H1 (cell line): ENCODE measurements around the gene PLEKHH3. TPM values are rescaled to one million over a fixed set of nuclear protein-coding genes. Genes with fewer than 3 reads are reported as not detected.

Source experiments
- CTCF ChIA-PET: fragments of 300-600 bp; sonication (Branson Sonifier 250); formaldehyde crosslinking; loops from one replicate; lab custom pipeline; 2021; ENCODE audit not compliant: partially characterized antibody; lab: Charles Lee
- POLR2A ChIA-PET: fragments of 300-600 bp; sonication (Branson Sonifier 250); formaldehyde crosslinking; loops from one replicate; lab custom pipeline; 2021; ENCODE audit warnings: inconsistent platforms; ENCODE audit not compliant: partially characterized antibody; lab: Charles Lee
- DNase-seq, 2 experiments: peaks; one replicate each; pipeline versions ENCODE4 v3.0.0 to v3.0.0-alpha.2; 2010 to 2022; ENCODE audit warnings: low spot score in 2 of 2, low read depth in 1 of 2, mixed read lengths in 1 of 2
- FAIRE-seq: peaks from 2 replicates; lab custom pipeline; 2011; peaks lifted over from hg19 to GRCh38; lab: Jason Lieb, UNC
- H2AFZ ChIP-seq: 2 replicates; pipeline ENCODE4 v1.8.1; 2012; ENCODE audit warnings: low read length, inconsistent platforms
- H2AK5ac ChIP-seq: 2 replicates; pipeline ENCODE4 v1.6.1; 2013; ENCODE audit warnings: low read depth, low read length
- H2BK120ac ChIP-seq: replicated peaks from 2 replicates; pipeline ENCODE3; 2013; ENCODE audit warnings: low read depth, low read length, inconsistent platforms
- H2BK12ac ChIP-seq: 2 replicates; pipeline ENCODE4 v1.6.1; 2013; ENCODE audit warnings: low read depth, low read length
- H2BK15ac ChIP-seq: 2 replicates; pipeline ENCODE4 v1.6.1; 2013; ENCODE audit warnings: low read length
- H2BK20ac ChIP-seq: 2 replicates; pipeline ENCODE4 v1.6.1; 2013; ENCODE audit warnings: low read length
- H2BK5ac ChIP-seq: 2 replicates; pipeline ENCODE4 v1.6.1; 2013; ENCODE audit warnings: low read depth, low read length
- H3K14ac ChIP-seq: 2 replicates; pipeline ENCODE4 v1.6.1; 2013; ENCODE audit warnings: inconsistent platforms; ENCODE audit not compliant: insufficient read length
- H3K18ac ChIP-seq: 2 replicates; pipeline ENCODE4 v1.6.1; 2013; ENCODE audit warnings: low read length; ENCODE audit errors: extremely low read depth
- H3K23ac ChIP-seq: 2 replicates; pipeline ENCODE4 v1.6.1; 2013; ENCODE audit warnings: inconsistent platforms; ENCODE audit not compliant: insufficient read length
- H3K23me2 ChIP-seq: 2 replicates; pipeline ENCODE4 v1.6.1; 2013; ENCODE audit warnings: low read depth, low read length
- H3K27ac ChIP-seq: 2 replicates; pipeline ENCODE4 v1.6.1; 2011; ENCODE audit warnings: low read depth, low read length, inconsistent platforms
- H3K27me3 ChIP-seq, 4 experiments: replicated peaks in 1 of 4; 1 replicate in 1 of 4; 2 replicates in 3 of 4; pipeline versions ENCODE4 v1.6.1 to v1.8.1; 2011 to 2013; ENCODE audit warnings: low read length in 3 of 4, mild to moderate bottlenecking in 3 of 4, inconsistent platforms in 2 of 4, mixed read lengths in 2 of 4, moderate library complexity in 1 of 4; ENCODE audit not compliant: control insufficient read depth in 3 of 4, insufficient read depth in 3 of 4; ENCODE audit errors: extremely low read depth in 1 of 4
- H3K36me3 ChIP-seq, 4 experiments: 2 replicates each; pipeline versions ENCODE4 v1.6.1 to v1.8.1; 2011 to 2013; ENCODE audit warnings: mild to moderate bottlenecking in 4 of 4, low read length in 3 of 4, moderate library complexity in 2 of 4, control low read depth in 1 of 4, inconsistent platforms in 1 of 4; ENCODE audit not compliant: insufficient read depth in 4 of 4, control insufficient read depth in 2 of 4
- H3K4ac ChIP-seq: replicated peaks from 2 replicates; pipeline ENCODE3; 2013; ENCODE audit warnings: low read length, low read depth, mixed read lengths, inconsistent platforms; ENCODE audit not compliant: insufficient read length
- H3K4me1 ChIP-seq, 4 experiments: replicated peaks in 1 of 4; 1 replicate in 1 of 4; 2 replicates in 3 of 4; pipeline versions ENCODE4 v1.6.1 to v1.8.1; 2011 to 2013; ENCODE audit warnings: low read length in 3 of 4, inconsistent platforms in 2 of 4, mixed read lengths in 1 of 4; ENCODE audit not compliant: insufficient read depth in 4 of 4, control insufficient read depth in 3 of 4
- H3K4me2 ChIP-seq, 2 experiments: 2 replicates each; pipeline versions ENCODE4 v1.6.1 to v1.8.1; 2011 to 2013; ENCODE audit warnings: low read depth in 2 of 2, low read length in 2 of 2, control low read depth in 1 of 2, inconsistent platforms in 1 of 2, mild to moderate bottlenecking in 1 of 2; ENCODE audit not compliant: insufficient read depth in 1 of 2
- H3K4me3 ChIP-seq, 4 experiments: fragments of 200-600, 300-600 bp in 1 of 4; sonication (generic), shearing (Covaris generic), sonication (Bioruptor Twin) in 1 of 4; 2 replicates each; pipeline versions ENCODE4 v1.5.1 to v1.8.1; 2011 to 2016; ENCODE audit warnings: low read length in 4 of 4, low read depth in 3 of 4, control low read depth in 2 of 4, inconsistent platforms in 2 of 4, mild to moderate bottlenecking in 2 of 4, mixed read lengths in 1 of 4, moderate library complexity in 1 of 4; ENCODE audit not compliant: insufficient read depth in 2 of 4; ENCODE audit errors: extremely low read depth in 1 of 4
- H3K56ac ChIP-seq: replicated peaks from 2 replicates; pipeline ENCODE3; 2013; ENCODE audit warnings: low read depth, mild to moderate bottlenecking, mixed read lengths, low read length, inconsistent platforms; ENCODE audit not compliant: insufficient read length
- H3K79me1 ChIP-seq: 2 replicates; pipeline ENCODE4 v1.6.1; 2013; ENCODE audit warnings: low read depth, low read length, control low read depth
- H3K79me2 ChIP-seq, 2 experiments: 2 replicates each; pipeline versions ENCODE4 v1.6.1 to v1.8.1; 2012 to 2013; ENCODE audit warnings: low read length in 2 of 2, mild to moderate bottlenecking in 2 of 2, inconsistent platforms in 1 of 2; ENCODE audit not compliant: insufficient read depth in 2 of 2, control insufficient read depth in 1 of 2
- H3K9ac ChIP-seq, 4 experiments: replicated peaks in 1 of 4; 1 replicate in 1 of 4; 2 replicates in 3 of 4; pipeline versions ENCODE4 v1.6.1 to v1.8.1; 2011 to 2013; ENCODE audit warnings: low read depth in 3 of 4, low read length in 3 of 4, control low read depth in 2 of 4, mild to moderate bottlenecking in 2 of 4, moderate library complexity in 2 of 4, inconsistent platforms in 1 of 4; ENCODE audit errors: extremely low read depth in 1 of 4
- H3K9me3 ChIP-seq, 2 experiments: 2 replicates each; pipeline versions ENCODE4 v1.6.1 to v1.8.1; 2012 to 2013; ENCODE audit warnings: mild to moderate bottlenecking in 2 of 2, moderate library complexity in 2 of 2, control low read depth in 1 of 2, inconsistent platforms in 1 of 2, low read depth in 1 of 2, low read length in 1 of 2, mixed read lengths in 1 of 2; ENCODE audit not compliant: insufficient read depth in 2 of 2
- H4K20me1 ChIP-seq, 2 experiments: replicated peaks in 1 of 2; 2 replicates each; pipeline versions ENCODE3 to v1.8.1; 2011 to 2013; ENCODE audit warnings: inconsistent platforms in 2 of 2, low read length in 2 of 2, mild to moderate bottlenecking in 1 of 2; ENCODE audit not compliant: insufficient read depth in 2 of 2, control insufficient read depth in 1 of 2
- H4K5ac ChIP-seq: 2 replicates; pipeline ENCODE4 v1.6.1; 2013; ENCODE audit warnings: low read length, low read depth, mixed read lengths, inconsistent platforms; ENCODE audit not compliant: insufficient read length
- H4K8ac ChIP-seq: 2 replicates; pipeline ENCODE4 v1.8.0; 2013; ENCODE audit warnings: mild to moderate bottlenecking, moderate library complexity, low read length, inconsistent platforms; ENCODE audit not compliant: insufficient read depth; ENCODE audit errors: extremely low read depth
- H4K91ac ChIP-seq: replicated peaks from 2 replicates; pipeline ENCODE3; 2013; ENCODE audit warnings: low read length, mixed read lengths, inconsistent platforms; ENCODE audit not compliant: insufficient read length
- ASH2L ChIP-seq: fragments of 200-600, 300-600 bp; sonication (generic); IDR thresholded peaks from one replicate; pipeline ENCODE4 v1.7.1; 2017; ENCODE audit warnings: low read length
- BCL11A ChIP-seq, 2 experiments: IDR thresholded peaks; one replicate each; pipeline ENCODE4 v1.6.1; 2011; ENCODE audit warnings: low read depth in 2 of 2, low read length in 2 of 2, mild to moderate bottlenecking in 2 of 2
- BRCA1 ChIP-seq: IDR thresholded peaks from 2 replicates; pipeline ENCODE4 v1.6.1; 2012; ENCODE audit warnings: low read depth, low read length, improper control_type of control experiment
- CBX8 ChIP-seq: fragments of 300-800, 300-1000 bp; sonication (generic); IDR thresholded peaks from 2 replicates; pipeline ENCODE4 v1.7.1; 2016; ENCODE audit warnings: low read depth, low read length, borderline replicate concordance
- CHD2 ChIP-seq: IDR thresholded peaks from 2 replicates; pipeline ENCODE4 v1.6.1; 2012; ENCODE audit warnings: low read length, improper control_type of control experiment
- CTBP2 ChIP-seq: IDR thresholded peaks from 2 replicates; pipeline ENCODE4 v1.7.0; 2011; ENCODE audit warnings: borderline replicate concordance, mild to moderate bottlenecking, moderate library complexity, mixed read lengths, low read length; ENCODE audit not compliant: insufficient read depth, insufficient read length
- HDAC2 ChIP-seq, 2 experiments: fragments of 300-600 bp in 1 of 2; sonication (generic) in 1 of 2; IDR thresholded peaks; 2 replicates each; pipeline ENCODE4 v1.6.1; 2011 to 2012; ENCODE audit warnings: low read depth in 2 of 2, low read length in 2 of 2, mild to moderate bottlenecking in 2 of 2, moderate library complexity in 2 of 2, borderline replicate concordance in 1 of 2, inconsistent platforms in 1 of 2
- KDM1A ChIP-seq: fragments of 200-600, 300-600 bp; sonication (generic); IDR thresholded peaks from 2 replicates; pipeline ENCODE4 v1.7.1; 2016; ENCODE audit warnings: mild to moderate bottlenecking, low read length, borderline replicate concordance
- POLR2A ChIP-seq, 2 experiments: IDR thresholded peaks; 1 replicate in 1 of 2; 2 replicates in 1 of 2; pipeline ENCODE4 v1.6.1; 2011; ENCODE audit warnings: low read depth in 2 of 2, low read length in 2 of 2, mild to moderate bottlenecking in 2 of 2; ENCODE audit errors: control extremely low read depth in 1 of 2
- POU5F1 ChIP-seq: IDR thresholded peaks from 2 replicates; pipeline ENCODE4 v1.6.1; 2011; ENCODE audit warnings: low read depth, mild to moderate bottlenecking, low read length, moderate library complexity
- SP4 ChIP-seq: IDR thresholded peaks from 2 replicates; pipeline ENCODE4 v1.6.1; 2012; ENCODE audit warnings: low read length, inconsistent platforms
- TCF12 ChIP-seq: IDR thresholded peaks from 2 replicates; pipeline ENCODE4 v1.6.1; 2011; ENCODE audit warnings: low read depth, mild to moderate bottlenecking, low read length
- WGBS, 2 experiments: shearing (Covaris generic) in 1 of 2; methylation state at CpG; one replicate each; pipeline versions ENCODE4 v1.1.6 to v1.1.7; 2013 to 2015; ENCODE audit warnings: low lambda C conversion rate in 2 of 2, mixed read lengths in 2 of 2, inconsistent platforms in 1 of 2, low coverage in 1 of 2, missing lambda C conversion rate in 1 of 2; ENCODE audit not compliant: insufficient replicate concordance in 2 of 2, insufficient coverage in 1 of 2, insufficient read length in 1 of 2; ENCODE audit errors: extremely low coverage in 1 of 2, missing lambda C conversion rate in 1 of 2; 5-methylcytosine and 5-hydroxymethylcytosine counted together
- polyA plus RNA-seq, 7 experiments: library from polyadenylated mRNA; depleted of rRNA in 3 of 7; stranded (reverse) in 5 of 7; unstranded in 2 of 7; fragments of >200 nt in 5 of 7; fragments of 200-250 nt in 2 of 7; gene quantifications; 1 replicate in 5 of 7; 2 replicates in 1 of 7; 4 replicates in 1 of 7; pipeline versions ENCODE4 v1.2.1 to v1.2.3, GENCODE V29; 2011 to 2013; ENCODE audit warnings: missing spikeins in 2 of 7, mixed read lengths in 2 of 7
- total RNA-seq: library from RNA; stranded (reverse); fragmentation: NEBNext Ultra II Directional; extraction: Animal tissue kit (Norgen Biotek cat#: 25700); gene quantifications from 2 replicates; pipeline ENCODE4 v1.2.1, GENCODE V29; 2021

The PLEKHH3 gene
- total and polyA plus RNA-seq, 2 of the 8 experiments (the other 6 are each of a cell fraction or from before 2014, with no cell fraction given), result 11.1 to 13.5 TPM

DNA sequence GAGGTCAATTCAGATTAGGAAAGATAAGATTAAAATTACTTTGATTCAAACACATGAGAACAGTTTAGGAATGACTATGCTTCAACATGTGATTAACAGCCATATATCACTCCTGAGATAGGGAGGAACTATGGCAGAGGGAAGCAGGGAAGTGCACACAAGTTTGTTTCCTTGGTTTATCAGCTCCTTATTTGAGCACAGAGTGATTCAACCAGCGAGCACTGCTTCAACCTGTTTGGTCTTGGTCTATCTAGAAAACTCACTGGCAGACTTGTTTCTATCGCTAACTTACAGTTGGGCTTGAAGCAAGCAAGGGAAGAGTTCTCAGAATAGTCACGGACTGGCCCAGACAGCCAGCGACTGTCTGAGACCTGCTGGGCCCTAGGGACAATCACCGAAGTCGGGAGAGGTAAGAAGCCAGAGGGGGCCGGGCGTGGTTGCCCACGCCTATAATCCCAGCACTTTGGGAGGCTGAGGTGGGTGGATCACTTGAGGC, 43.8 kb downstream of the PLEKHH3 start:
- no peak overlapping the region for H2BK12ac ChIP-seq
- H3K4ac ChIP-seq, result no peak overlapping the region
- H3K36me3 ChIP-seq, result no peaks in the 10 kb centered on the region
- no peak overlapping the region for H2AK5ac ChIP-seq
- H3K79me2 ChIP-seq, result no peaks in the 10 kb centered on the region
- TF ChIP-seq POU5F1, result no peak
- TF ChIP-seq KDM1A, result no peak
- no peak for TF ChIP-seq BCL11A (IDR thresholded peaks at IDR 0.05; ENCODE audit: low read depth in 2 of 2, low read length in 2 of 2)
- TF ChIP-seq SP4, result no peak
- TF ChIP-seq CBX8, result no peak
- no peak for TF ChIP-seq TCF12
- TF ChIP-seq ASH2L, result no peak
- TF ChIP-seq POLR2A (IDR thresholded peaks at IDR 0.05; ENCODE audit: control extremely low read depth in 1 of 2, low read depth in 2 of 2, low read length in 2 of 2), result no peak
- no peak for TF ChIP-seq BRCA1
- no peak for TF ChIP-seq CHD2
- no peak for TF ChIP-seq HDAC2 (IDR thresholded peaks at IDR 0.05; ENCODE audit: borderline replicate concordance in 1 of 2, low read depth in 2 of 2, low read length in 2 of 2)
- TF ChIP-seq CTBP2, result no peak
- no peaks in the 10 kb centered on the region for H3K23me2 ChIP-seq
- H3K14ac ChIP-seq, result no peak overlapping the region
- no peak overlapping the region for H2BK15ac ChIP-seq
- H3K23ac ChIP-seq, result no peak overlapping the region
- no peak overlapping the region for H3K4me3 ChIP-seq
- WGBS, 2 experiments, result 90% methylated on average over 9 of the region's 9 CpGs; no CpG with 5 or more reads in 1 of the 2 experiments
- no peaks in the 10 kb centered on the region for H3K4me1 ChIP-seq
- H3K56ac ChIP-seq, result no peak overlapping the region
- no peak overlapping the region for H3K27ac ChIP-seq
- H3K18ac ChIP-seq, result no peak overlapping the region
- H4K91ac ChIP-seq, result no peak overlapping the region
- H2BK120ac ChIP-seq, result no peak overlapping the region
- no peak for FAIRE-seq
- H3K9ac ChIP-seq, result no peak overlapping the region
- peak overlapping the region; percentile 13 for H2AFZ ChIP-seq
- no peak overlapping the region for H4K8ac ChIP-seq
- no peaks in the 10 kb centered on the region for H3K9me3 ChIP-seq
- no peak overlapping the region for H2BK5ac ChIP-seq
- ChIA-PET CTCF (interaction anchor here (1.1 to 1.3 kb wide), 2 partner anchors 13 to 14 kb away, joined by 4 to 6 read pairs; no protein-coding TSS in a partner anchor), POLR2A (interaction anchor here (0.9 to 1.1 kb wide), 2 partner anchors 13 to 33 kb away, joined by 3 to 4 read pairs; no protein-coding TSS in a partner anchor)
- H3K27me3 ChIP-seq, result no peaks in the 10 kb centered on the region
- no peak overlapping the region for H2BK20ac ChIP-seq
- no peak overlapping the region for H4K5ac ChIP-seq
- no peak for DNase-seq
- no peaks in the 10 kb centered on the region for H4K20me1 ChIP-seq
- no peaks in the 10 kb centered on the region for H3K79me1 ChIP-seq
- no peak overlapping the region for H3K4me2 ChIP-seq
